CD8-positive, alpha-beta memory T cell (primary cell): ENCODE data around the gene CHD9NB. TPM values are rescaled to one million over a fixed set of nuclear protein-coding genes. Genes with fewer than 3 reads are reported as not detected.

Source experiments
- CTCF ChIA-PET: fragments of 350-600 bp; sonication (Branson Sonifier 250); formaldehyde crosslinking; loops from one replicate; lab custom pipeline; 2021; ENCODE audit warnings: antibody characterized with exemption; lab: Charles Lee
- POLR2A ChIA-PET: fragments of 350-600 bp; sonication (Branson Sonifier 250); formaldehyde crosslinking; loops from one replicate; lab custom pipeline; 2021; ENCODE audit warnings: antibody characterized with exemption; lab: Charles Lee
- DNase-seq, 5 donors: peaks; one replicate each; pipeline versions ENCODE4 v3.0.0 to v3.0.0-alpha.2; 2020 to 2022; ENCODE audit warnings: mixed read lengths in 1 of 5
- H3K27ac ChIP-seq: one replicate; pipeline ENCODE4 v1.7.0; 2013; ENCODE audit warnings: low read depth, mild to moderate bottlenecking, low read length, moderate library complexity
- H3K27me3 ChIP-seq: 2 replicates; pipeline ENCODE4 v1.7.0; 2013; ENCODE audit warnings: low read length, mild to moderate bottlenecking; ENCODE audit not compliant: insufficient read depth, poor library complexity, severe bottlenecking
- H3K36me3 ChIP-seq: 2 replicates; pipeline ENCODE4 v1.7.0; 2013; ENCODE audit warnings: mild to moderate bottlenecking, low read length, moderate library complexity; ENCODE audit not compliant: insufficient read depth
- H3K4me1 ChIP-seq: 2 replicates; pipeline ENCODE4 v1.7.0; 2013; ENCODE audit warnings: mild to moderate bottlenecking, low read length, moderate library complexity; ENCODE audit not compliant: insufficient read depth
- H3K4me3 ChIP-seq: 2 replicates; pipeline ENCODE4 v1.7.0; 2013; ENCODE audit warnings: mild to moderate bottlenecking, low read length
- H3K9me3 ChIP-seq: 2 replicates; pipeline ENCODE4 v1.7.0; 2013; ENCODE audit warnings: mild to moderate bottlenecking, low read length
- H3K27ac Mint-ChIP-seq, 8 donors: one replicate each; pipeline ENCODE4 v1.8.0; 2020 to 2021; ENCODE audit warnings: mixed read lengths in 8 of 8, mild to moderate bottlenecking in 6 of 8, inconsistent platforms in 3 of 8, moderate library complexity in 3 of 8
- H3K27me3 Mint-ChIP-seq, 2 donors: one replicate each; pipeline ENCODE4 v1.8.0; 2020 to 2021; ENCODE audit warnings: mixed read lengths in 2 of 2, mild to moderate bottlenecking in 1 of 2, moderate library complexity in 1 of 2
- H3K36me3 Mint-ChIP-seq, 3 donors: one replicate each; pipeline ENCODE4 v1.8.0; 2020 to 2021; ENCODE audit warnings: mixed read lengths in 3 of 3, inconsistent platforms in 1 of 3, mild to moderate bottlenecking in 1 of 3
- H3K4me1 Mint-ChIP-seq, 3 donors: one replicate each; pipeline ENCODE4 v1.8.0; 2020 to 2021; ENCODE audit warnings: mixed read lengths in 3 of 3, inconsistent platforms in 1 of 3, mild to moderate bottlenecking in 1 of 3
- H3K4me3 Mint-ChIP-seq, 7 donors: one replicate each; pipeline ENCODE4 v1.8.0; 2020 to 2021; ENCODE audit warnings: mixed read lengths in 7 of 7, mild to moderate bottlenecking in 6 of 7, moderate library complexity in 4 of 7, inconsistent platforms in 2 of 7
- H3K9me3 Mint-ChIP-seq, 5 donors: one replicate each; pipeline ENCODE4 v1.8.0; 2020 to 2022; ENCODE audit warnings: mixed read lengths in 5 of 5, mild to moderate bottlenecking in 3 of 5, moderate library complexity in 2 of 5, inconsistent platforms in 1 of 5
- polyA plus RNA-seq: library from polyadenylated mRNA; unstranded; fragments of 300-500 nt; fragmentation: Illumina TruSeq; gene quantifications from one replicate; pipeline ENCODE4 v1.2.3, GENCODE V29; 2021
- total RNA-seq, 2 experiments: library from RNA; stranded (reverse); gene quantifications; one replicate each; pipeline ENCODE4 v1.2.3, GENCODE V29; 2021

CHD9NB gene
- total and polyA plus RNA-seq, 3 experiments from 2014 or later: 0.79 to 1.0 TPM; not detected in 1

- Histone ChIP-seq H3K9me3 (no peaks in the 10 kb centered on the region), H3K36me3 (no peaks in the 10 kb centered on the region), H3K27ac (peak overlapping the region; percentile 7), H3K27me3 (no peaks in the 10 kb centered on the region), H3K4me1 (peaks cover 47% of the 10 kb centered on the region), H3K4me3 (no peak overlapping the region)
- CTCF ChIA-PET: no interaction called here
- peak overlapping the region in 2 of 7 donors; percentile 70 to 75 for H3K4me3 Mint-ChIP-seq
- no peaks in the 10 kb centered on the region for H3K9me3 Mint-ChIP-seq
- H3K27me3 Mint-ChIP-seq: no peaks in the 10 kb centered on the region
- H3K27ac Mint-ChIP-seq: peak overlapping the region; percentile 19 to 96 (median 84)
- POLR2A ChIA-PET: no interaction called here
- peaks cover 0 to 6% (median 2%) of the 10 kb centered on the region in 3 donors for H3K36me3 Mint-ChIP-seq
- peak in 3 of 5 donors; percentile 25 to 56 (median 35) for DNase-seq
- H3K4me1 Mint-ChIP-seq: peaks cover 58 to 74% (median 63%) of the 10 kb centered on the region in 3 donors
Observed at GRCh38 chr16:53094013-53094630, 41.4 kb upstream of the CHD9NB start.

DNA sequence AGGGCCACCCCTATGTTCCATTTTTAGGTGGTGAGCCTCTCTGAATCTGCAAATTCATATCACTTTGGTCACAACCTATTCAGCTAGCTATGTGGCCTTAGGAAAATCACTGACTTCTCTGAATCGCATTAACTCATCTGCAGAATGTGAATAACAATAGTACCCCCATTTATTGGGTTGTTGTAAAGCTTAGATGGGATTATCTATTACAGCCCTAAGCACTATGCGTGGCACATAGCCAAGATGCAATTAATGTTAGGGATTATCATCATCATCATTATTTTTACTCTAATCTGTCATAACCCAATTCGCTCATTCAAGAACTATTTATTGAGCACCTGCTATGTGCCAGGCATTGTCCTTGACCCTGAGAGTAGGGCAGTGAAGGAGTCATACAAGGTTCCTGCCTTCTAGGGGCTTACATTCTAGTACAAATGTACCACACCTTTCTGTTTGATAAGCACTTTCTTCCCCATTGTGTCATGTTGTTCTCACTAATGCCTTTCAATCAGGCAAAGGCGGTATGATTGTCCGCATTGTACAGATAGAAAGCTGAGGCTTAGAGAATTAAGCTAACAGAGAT lies 40.6 kb upstream of the CHD9NB start:
- Histone ChIP-seq H3K27ac (no peak overlapping the region), H3K9me3 (no peaks in the 10 kb centered on the region), H3K27me3 (no peaks in the 10 kb centered on the region), H3K4me3 (no peak overlapping the region), H3K4me1 (peaks cover 38% of the 10 kb centered on the region), H3K36me3 (no peaks in the 10 kb centered on the region)
- Mint-ChIP-seq H3K4me1 (peaks cover 50 to 66% (median 54%) of the 10 kb centered on the region in 3 donors), H3K27me3 (no peaks in the 10 kb centered on the region), H3K36me3 (peaks cover 0 to 6% (median 2%) of the 10 kb centered on the region in 3 donors), H3K27ac (peak overlapping the region in 7 of 8 donors; percentile 1 to 96 (median 84)), H3K4me3 (peak overlapping the region in 1 of 7 donors; percentile 70), H3K9me3 (no peaks in the 10 kb centered on the region)
- ChIA-PET CTCF (interaction anchor here (0.7 kb wide), 1 partner anchor 36 kb away, joined by 3 read pairs; no protein-coding TSS in a partner anchor), POLR2A (no interaction called here)
- no peak for DNase-seq

DNA sequence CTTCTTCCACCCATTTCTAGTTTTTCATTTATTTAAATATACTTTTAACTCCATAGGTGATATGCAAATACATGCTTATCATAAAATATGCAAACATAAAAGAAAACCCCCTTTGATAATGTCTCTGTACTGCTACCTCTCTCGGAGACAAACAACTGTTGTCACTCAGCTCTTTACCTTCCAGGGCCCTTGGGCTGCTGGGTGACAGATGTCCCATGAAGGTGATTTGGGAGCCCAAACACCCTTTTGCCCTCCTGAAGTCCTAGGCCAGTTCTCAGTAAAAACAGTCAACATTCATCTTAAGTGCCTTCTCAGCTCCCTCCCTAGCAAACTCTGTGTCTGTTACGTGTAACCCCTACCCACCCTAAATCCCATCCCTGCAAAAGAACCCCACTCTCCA lies 39.6 kb upstream of the CHD9NB start:
- Mint-ChIP-seq H3K9me3 (no peaks in the 10 kb centered on the region), H3K27me3 (no peaks in the 10 kb centered on the region), H3K4me1 (peaks cover 46 to 61% (median 50%) of the 10 kb centered on the region in 3 donors), H3K27ac (peak overlapping the region in 6 of 8 donors; percentile 2 to 93 (median 66)), H3K4me3 (peak overlapping the region in 2 of 7 donors; percentile 2 to 46), H3K36me3 (peaks cover 0 to 6% (median 2%) of the 10 kb centered on the region in 3 donors)
- no peak overlapping the region for H3K27ac ChIP-seq
- H3K4me3 ChIP-seq: no peak overlapping the region
- POLR2A ChIA-PET: no interaction called here
- no peaks in the 10 kb centered on the region for H3K36me3 ChIP-seq
- no peaks in the 10 kb centered on the region for H3K9me3 ChIP-seq
- no peaks in the 10 kb centered on the region for H3K27me3 ChIP-seq
- CTCF ChIA-PET: no interaction called here
- H3K4me1 ChIP-seq: peaks cover 36% of the 10 kb centered on the region
- DNase-seq: no peak

DNA sequence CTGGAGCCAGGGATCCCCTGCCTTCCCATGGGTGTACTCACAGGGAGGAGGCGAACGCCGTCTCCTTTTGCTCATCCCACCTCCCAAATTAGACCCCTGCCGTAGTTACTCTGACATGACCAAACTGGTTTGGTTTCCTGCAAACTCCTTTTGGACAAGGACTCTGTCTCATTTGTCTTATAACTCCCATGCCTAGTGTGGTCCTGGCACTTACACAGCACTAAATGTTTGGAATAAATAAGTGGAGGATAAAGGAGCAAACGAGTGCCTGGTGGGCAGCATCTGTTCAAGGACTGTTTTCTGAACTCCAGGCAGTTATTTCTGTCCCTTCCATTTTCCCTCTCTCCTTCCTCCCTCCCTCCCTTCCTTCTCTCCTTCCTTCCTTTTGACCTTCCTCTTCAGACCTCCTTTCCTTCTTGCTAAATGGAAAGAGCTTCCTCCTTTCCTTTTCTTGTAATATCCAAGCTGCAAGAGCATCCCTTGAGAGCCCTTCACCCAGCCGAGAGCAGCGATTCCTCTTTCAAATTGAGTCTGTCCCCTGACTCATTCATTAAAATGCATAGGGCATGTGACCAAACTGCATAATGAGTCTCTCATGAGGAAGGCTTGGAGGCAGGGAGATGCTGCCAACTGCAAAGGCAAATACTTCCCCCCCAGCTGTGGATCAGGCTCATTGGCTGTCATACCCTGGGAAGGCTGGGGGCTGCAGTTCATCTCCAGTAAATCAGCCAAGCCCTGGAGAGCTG lies 38.9 kb upstream of the CHD9NB start:
- Histone ChIP-seq H3K4me1 (peaks cover 36% of the 10 kb centered on the region), H3K4me3 (no peak overlapping the region), H3K27me3 (no peaks in the 10 kb centered on the region), H3K36me3 (no peaks in the 10 kb centered on the region), H3K9me3 (no peaks in the 10 kb centered on the region), H3K27ac (no peak overlapping the region)
- Mint-ChIP-seq H3K27ac (peak overlapping the region; percentile 31 to 97 (median 86)), H3K36me3 (peaks cover 0 to 6% (median 2%) of the 10 kb centered on the region in 3 donors), H3K27me3 (no peaks in the 10 kb centered on the region), H3K9me3 (no peaks in the 10 kb centered on the region), H3K4me3 (peak overlapping the region in 5 of 7 donors; percentile 10 to 79 (median 62)), H3K4me1 (peaks cover 43 to 54% (median 47%) of the 10 kb centered on the region in 3 donors)
- no peak for DNase-seq
- POLR2A ChIA-PET: no interaction called here
- CTCF ChIA-PET: no interaction called here

DNA sequence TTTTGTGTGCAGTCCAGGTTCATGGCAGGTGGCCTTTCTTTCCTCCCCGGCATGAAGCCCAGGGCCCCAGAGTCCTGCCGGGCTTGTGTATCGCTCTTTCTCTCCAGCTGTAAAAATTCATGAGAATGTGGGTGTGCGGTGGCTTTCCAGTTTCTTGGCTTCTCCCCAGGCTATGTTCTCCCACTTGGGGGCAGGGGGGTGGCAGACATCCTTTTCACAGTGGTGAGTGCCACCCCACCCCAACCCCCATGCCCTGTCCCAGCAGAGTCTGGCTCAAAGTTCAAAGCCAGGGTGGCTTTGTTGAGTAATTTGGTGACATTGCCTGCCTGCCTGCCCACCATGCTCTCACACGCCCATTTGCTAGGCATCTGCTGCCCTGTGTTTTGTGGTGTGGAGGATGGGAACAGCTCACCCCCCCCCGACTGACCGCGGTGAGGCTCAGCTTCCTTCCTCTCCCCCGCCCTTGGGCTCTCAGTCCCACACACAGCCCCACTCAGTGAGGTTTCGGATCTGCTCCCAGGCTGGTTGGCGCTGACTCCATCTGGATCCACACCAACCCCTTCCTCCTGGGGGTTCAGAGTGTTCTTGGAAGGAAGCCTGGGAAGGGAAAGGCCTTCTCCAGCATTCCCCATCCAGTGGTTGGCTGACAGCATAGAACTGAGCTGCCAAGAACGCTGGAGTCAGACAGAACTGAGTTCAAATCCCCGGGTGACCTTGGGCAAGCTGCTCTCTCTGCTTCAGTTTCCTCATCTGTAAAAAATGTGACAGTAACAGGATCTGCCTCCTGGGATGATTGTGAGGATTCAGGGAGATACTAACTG lies 38.1 kb upstream of the CHD9NB start:
- H3K4me3 ChIP-seq: no peak overlapping the region

DNA sequence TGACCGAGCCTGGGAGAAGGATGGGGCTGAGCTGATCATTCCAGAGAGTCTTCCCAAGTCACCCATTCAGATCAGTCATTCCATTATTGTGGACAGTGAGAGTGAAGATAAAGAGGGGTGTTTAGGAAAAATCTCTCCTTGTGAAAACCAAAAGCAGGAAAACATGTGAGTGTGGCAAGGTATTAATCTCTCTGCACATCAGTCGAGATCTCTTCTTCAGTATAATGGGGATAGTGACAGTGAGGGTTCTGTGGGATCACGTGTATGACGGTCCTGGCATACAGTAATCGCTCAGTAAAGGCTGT lies 37.5 kb upstream of the CHD9NB start:
- peaks cover 47 to 51% (median 47%) of the 10 kb centered on the region in 3 donors for H3K4me1 Mint-ChIP-seq
- H3K4me3 Mint-ChIP-seq: peak overlapping the region in 5 of 7 donors; percentile 16 to 78 (median 62)
- H3K27me3 Mint-ChIP-seq: no peaks in the 10 kb centered on the region
- Histone ChIP-seq H3K27ac (no peak overlapping the region), H3K36me3 (no peaks in the 10 kb centered on the region), H3K4me1 (peaks cover 36% of the 10 kb centered on the region), H3K27me3 (no peaks in the 10 kb centered on the region), H3K9me3 (no peaks in the 10 kb centered on the region), H3K4me3 (no peak overlapping the region)
- ChIA-PET CTCF (interaction anchor here (1.0 kb wide), 1 partner anchor 11 kb away, joined by 3 read pairs; no protein-coding TSS in a partner anchor), POLR2A (no interaction called here)
- H3K36me3 Mint-ChIP-seq: peaks cover 0 to 5% (median 2%) of the 10 kb centered on the region in 3 donors
- peak overlapping the region in 6 of 8 donors; percentile 31 to 92 (median 78) for H3K27ac Mint-ChIP-seq
- no peak for DNase-seq
- H3K9me3 Mint-ChIP-seq: no peaks in the 10 kb centered on the region

More for the DNA sequence above, 38.1 kb upstream of the CHD9NB start:
- POLR2A ChIA-PET: no interaction called here
- DNase-seq: no peak
- no peaks in the 10 kb centered on the region for H3K36me3 ChIP-seq
- H3K4me1 Mint-ChIP-seq: peaks cover 44 to 51% (median 47%) of the 10 kb centered on the region in 3 donors
- no peaks in the 10 kb centered on the region for H3K27me3 ChIP-seq
- CTCF ChIA-PET: interaction anchor here (1.0 kb wide), 1 partner anchor 11 kb away, joined by 3 read pairs; no protein-coding TSS in a partner anchor
- H3K27ac Mint-ChIP-seq: peak overlapping the region in 7 of 8 donors; percentile 31 to 94 (median 72)
- H3K9me3 ChIP-seq: no peaks in the 10 kb centered on the region
- peaks cover 36% of the 10 kb centered on the region for H3K4me1 ChIP-seq
- H3K9me3 Mint-ChIP-seq: no peaks in the 10 kb centered on the region
- peak overlapping the region in 6 of 7 donors; percentile 23 to 79 (median 60) for H3K4me3 Mint-ChIP-seq
- no peak overlapping the region for H3K27ac ChIP-seq
- no peaks in the 10 kb centered on the region for H3K27me3 Mint-ChIP-seq
- peaks cover 0 to 6% (median 2%) of the 10 kb centered on the region in 3 donors for H3K36me3 Mint-ChIP-seq

DNA sequence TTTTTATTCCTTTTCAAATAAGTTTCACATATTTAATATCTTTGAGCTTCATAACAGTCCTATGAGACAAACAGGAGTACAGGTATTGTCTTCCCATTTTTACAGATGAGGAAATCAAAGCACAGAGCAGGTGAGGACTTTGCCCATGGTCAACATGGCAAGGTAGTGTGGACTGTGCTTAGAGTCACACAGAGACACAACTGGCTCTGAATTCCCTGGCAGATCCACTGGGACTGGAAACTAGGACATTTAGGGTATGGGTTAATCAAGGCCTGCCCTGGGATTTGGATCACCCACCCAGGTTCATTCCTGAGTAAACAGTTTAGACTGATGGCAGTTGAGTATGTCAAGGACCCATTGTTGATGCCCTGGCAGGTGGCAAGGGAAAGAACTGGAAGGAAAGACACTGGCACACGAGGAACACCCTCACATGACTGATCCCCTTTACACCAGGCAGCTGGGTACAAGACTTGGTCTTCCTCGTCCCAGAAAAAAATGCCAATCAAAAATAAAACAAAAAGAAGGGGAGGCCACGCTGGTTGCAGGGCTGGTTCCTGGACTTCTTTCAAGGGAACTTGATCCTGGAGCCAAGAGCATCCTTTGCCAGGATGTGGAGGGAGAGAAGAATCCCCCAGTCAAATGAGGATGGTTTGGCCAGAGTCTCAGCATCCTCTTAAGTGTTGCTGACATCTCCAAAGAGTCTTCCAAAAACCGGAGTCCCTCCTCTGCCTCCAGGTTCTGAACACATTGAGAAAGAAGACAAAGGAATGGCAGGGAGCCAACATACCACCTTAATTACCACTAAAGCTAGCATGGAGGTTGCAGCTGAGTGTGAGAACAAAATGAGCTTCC lies 37.0 kb upstream of the CHD9NB start:
- no peaks in the 10 kb centered on the region for H3K36me3 ChIP-seq
- peaks cover 0 to 2% (median 2%) of the 10 kb centered on the region in 3 donors for H3K36me3 Mint-ChIP-seq
- DNase-seq: no peak
- no peaks in the 10 kb centered on the region for H3K9me3 Mint-ChIP-seq
- H3K4me1 Mint-ChIP-seq: peaks cover 44 to 47% (median 45%) of the 10 kb centered on the region in 3 donors
- ChIA-PET CTCF (interaction anchor here (1.0 to 1.7 kb wide), 2 partner anchors 10 kb away, joined by 3 to 4 read pairs; no protein-coding TSS in a partner anchor), POLR2A (no interaction called here)
- no peak overlapping the region for H3K4me3 ChIP-seq
- H3K4me1 ChIP-seq: peaks cover 36% of the 10 kb centered on the region
- no peaks in the 10 kb centered on the region for H3K27me3 Mint-ChIP-seq
- H3K27ac Mint-ChIP-seq: peak overlapping the region in 6 of 8 donors; percentile 43 to 83 (median 68)
- no peak overlapping the region for H3K27ac ChIP-seq
- no peaks in the 10 kb centered on the region for H3K9me3 ChIP-seq
- H3K27me3 ChIP-seq: no peaks in the 10 kb centered on the region
- H3K4me3 Mint-ChIP-seq: peak overlapping the region in 5 of 7 donors; percentile 16 to 78 (median 62)
